Thoracic aorta (tissue), 2 donors: Measurements from ENCODE around the gene BSCL2. TPM values are rescaled to one million over a fixed set of nuclear protein-coding genes. Genes with fewer than 3 reads are reported as not detected.

Experiments used
- ATAC-seq: fragments of 150-250 bp; one replicate; pipeline ENCODE4 v1.8.0; 2017; ENCODE audit warnings: low read depth; ENCODE audit not compliant: insufficient number of reproducible peaks, low FRiP score
- DNase-seq: peaks from one replicate; pipeline ENCODE4 v3.0.0-alpha.2; 2020; ENCODE audit warnings: low spot score
- H3K27ac ChIP-seq, 2 donors: fragments of 200-600 bp; sonication (generic); 1 replicate in 1 of 2; 2 replicates in 1 of 2; pipeline ENCODE4 v1.5.1; 2016; ENCODE audit warnings: mild to moderate bottlenecking in 2 of 2, moderate library complexity in 2 of 2
- H3K27me3 ChIP-seq: fragments of 200-600 bp; sonication (generic); replicated peaks from 2 replicates; pipeline ENCODE4 v1.6.0; 2016; ENCODE audit warnings: mild to moderate bottlenecking; ENCODE audit not compliant: insufficient read depth
- H3K36me3 ChIP-seq: fragments of 200-600 bp; sonication (generic); one replicate; pipeline ENCODE4 v1.5.1; 2016
- H3K4me1 ChIP-seq, 2 donors: fragments of 200-600 bp; sonication (generic); 1 replicate in 1 of 2; 2 replicates in 1 of 2; pipeline versions ENCODE4 v1.5.1 to v1.6.0; 2016; ENCODE audit warnings: low read depth in 2 of 2, mild to moderate bottlenecking in 1 of 2; ENCODE audit not compliant: control insufficient read depth in 1 of 2
- H3K4me3 ChIP-seq: fragments of 200-600 bp; sonication (generic); 2 replicates; pipeline ENCODE4 v1.5.1; 2016; ENCODE audit warnings: mild to moderate bottlenecking
- H3K9me3 ChIP-seq: fragments of 200-600 bp; sonication (generic); 2 replicates; pipeline ENCODE4 v1.5.1; 2016
- total RNA-seq, 2 donors: library from RNA; depleted of rRNA; stranded (reverse); fragments of >200 nt; gene quantifications; one replicate each; pipeline versions ENCODE4 v1.1.0 to v1.2.3, GENCODE V29; 2016
- TF ChIP-seq, protein P1 (sequence below): fragments of 200-600 bp; sonication (generic); IDR thresholded peaks from one replicate; pipeline ENCODE4 v1.5.1; 2019; ENCODE audit warnings: antibody characterized with exemption

The BSCL2 gene
- total RNA-seq, 2 donors from 2014 or later = 14.0 to 50.9 TPM

DNA sequence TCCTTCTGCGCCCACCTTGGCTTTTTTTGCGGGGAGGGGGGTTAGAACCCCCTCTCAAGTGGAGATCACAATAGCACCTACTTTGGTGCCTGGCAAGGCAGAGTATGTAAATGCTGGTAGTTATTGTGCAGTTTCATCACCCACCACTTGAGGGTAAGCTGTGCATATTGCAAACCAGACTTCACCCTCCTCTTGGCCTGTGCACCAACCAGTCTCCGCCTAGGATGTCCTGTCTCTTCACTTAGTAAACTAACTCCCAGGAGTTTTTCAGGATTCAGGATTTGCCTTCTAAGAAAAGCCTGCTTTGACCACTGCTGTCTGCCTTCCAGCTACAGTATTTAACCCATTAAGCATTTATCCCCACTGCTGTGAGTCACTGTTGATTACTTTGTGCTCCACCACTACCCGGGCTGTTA, 26.4 kb downstream of the BSCL2 start:
- H3K4me3 ChIP-seq = no peak overlapping the region
- no peaks in the 10 kb centered on the region for H3K27me3 ChIP-seq
- DNase-seq (no peak), ATAC-seq (no peak)
- TF ChIP-seq, protein P1, sequence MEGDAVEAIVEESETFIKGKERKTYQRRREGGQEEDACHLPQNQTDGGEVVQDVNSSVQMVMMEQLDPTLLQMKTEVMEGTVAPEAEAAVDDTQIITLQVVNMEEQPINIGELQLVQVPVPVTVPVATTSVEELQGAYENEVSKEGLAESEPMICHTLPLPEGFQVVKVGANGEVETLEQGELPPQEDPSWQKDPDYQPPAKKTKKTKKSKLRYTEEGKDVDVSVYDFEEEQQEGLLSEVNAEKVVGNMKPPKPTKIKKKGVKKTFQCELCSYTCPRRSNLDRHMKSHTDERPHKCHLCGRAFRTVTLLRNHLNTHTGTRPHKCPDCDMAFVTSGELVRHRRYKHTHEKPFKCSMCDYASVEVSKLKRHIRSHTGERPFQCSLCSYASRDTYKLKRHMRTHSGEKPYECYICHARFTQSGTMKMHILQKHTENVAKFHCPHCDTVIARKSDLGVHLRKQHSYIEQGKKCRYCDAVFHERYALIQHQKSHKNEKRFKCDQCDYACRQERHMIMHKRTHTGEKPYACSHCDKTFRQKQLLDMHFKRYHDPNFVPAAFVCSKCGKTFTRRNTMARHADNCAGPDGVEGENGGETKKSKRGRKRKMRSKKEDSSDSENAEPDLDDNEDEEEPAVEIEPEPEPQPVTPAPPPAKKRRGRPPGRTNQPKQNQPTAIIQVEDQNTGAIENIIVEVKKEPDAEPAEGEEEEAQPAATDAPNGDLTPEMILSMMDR = peak; percentile 26
- H3K36me3 ChIP-seq = peaks cover 9% of the 10 kb centered on the region
- H3K4me1 ChIP-seq = peaks cover 11 to 23% of the 10 kb centered on the region in 2 donors
- H3K27ac ChIP-seq = no peak overlapping the region
- no peaks in the 10 kb centered on the region for H3K9me3 ChIP-seq

DNA sequence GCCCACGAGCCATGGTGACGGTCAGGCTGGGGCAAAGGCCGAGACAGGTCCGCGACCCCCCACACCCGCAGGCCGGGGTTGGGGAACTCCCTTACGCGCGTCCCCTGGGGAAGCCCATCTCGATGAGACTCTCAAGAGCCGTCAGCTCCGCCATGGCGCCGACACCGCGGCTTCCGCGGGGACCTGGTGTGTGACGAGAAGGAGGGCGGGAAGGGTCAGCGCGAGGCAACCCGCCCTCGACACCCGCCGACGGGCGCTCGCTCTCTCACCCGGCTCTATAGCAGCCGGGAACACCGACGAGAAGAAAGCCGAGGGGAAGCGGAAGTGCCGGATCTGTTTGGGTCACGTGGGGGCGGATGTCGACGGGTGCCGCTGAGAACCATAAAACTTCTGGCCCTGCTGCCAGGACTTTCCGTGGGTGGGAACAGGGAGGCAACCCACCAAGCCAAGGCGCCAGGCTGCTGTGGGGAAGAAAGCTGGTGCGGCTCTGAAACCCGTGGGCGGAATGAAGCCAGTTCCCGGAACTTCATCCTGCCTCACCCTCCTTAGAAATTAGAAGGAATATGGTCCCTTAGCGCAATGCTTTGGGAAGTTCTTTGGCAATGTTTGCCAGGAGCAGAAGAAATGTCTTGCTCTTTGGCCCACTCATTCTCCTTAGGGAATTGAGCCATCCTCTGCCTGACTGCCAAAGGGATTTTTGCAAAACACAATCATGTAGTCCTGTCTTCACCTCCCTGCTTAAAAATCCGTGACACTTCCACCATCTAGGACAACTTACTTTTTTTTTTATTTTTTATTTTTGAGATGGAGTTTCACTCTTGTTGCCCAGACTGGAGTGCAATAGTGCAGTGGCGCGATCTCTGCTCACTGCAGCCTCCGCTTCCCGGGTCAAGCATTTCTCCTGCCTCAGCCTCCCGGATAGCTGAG, 28.2 kb downstream of the BSCL2 start, which contains the start of gene UBXN1:
Gene UBXN1 (minus strand): TSS at position 304 of the 927 bp plus-strand sequence. CDS start 150 bp downstream, at position 154.
- ATAC-seq (peak; percentile 82), DNase-seq (peak; percentile 87)
- Histone ChIP-seq H3K4me3 (peak within 1 kb of the TSS; percentile 100), H3K4me1 (peaks cover 11 to 23% of the 10 kb centered on the region in 2 donors), H3K27me3 (no peaks in the 10 kb centered on the region), H3K36me3 (peaks cover 16% of the 10 kb centered on the region), H3K27ac (peak within 1 kb of the TSS; percentile 93 to 97), H3K9me3 (no peaks in the 10 kb centered on the region)
- TF ChIP-seq, protein P1 = no peak

DNA sequence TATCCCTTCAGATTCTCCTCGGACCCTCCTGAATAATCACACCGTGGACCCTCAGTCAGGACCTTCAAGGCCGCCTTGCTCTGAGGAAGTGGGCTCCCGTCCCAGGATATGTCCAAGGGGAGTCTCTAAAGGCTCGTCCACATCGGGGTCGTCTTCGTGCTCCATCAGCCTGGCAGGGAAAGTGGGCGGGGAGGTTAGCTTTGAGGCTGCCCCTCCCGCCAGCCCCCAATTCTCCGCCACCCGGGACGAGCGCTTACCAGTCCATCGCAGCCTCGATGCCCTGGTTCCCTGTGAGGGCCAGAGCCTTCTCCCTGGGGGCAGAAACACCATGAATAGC, 28.8 kb downstream of the BSCL2 start:
- Histone ChIP-seq H3K27ac (peak overlapping the region; percentile 93 to 97), H3K9me3 (no peaks in the 10 kb centered on the region), H3K4me1 (peaks cover 11 to 25% of the 10 kb centered on the region in 2 donors), H3K4me3 (peak overlapping the region; percentile 100), H3K36me3 (peaks cover 16% of the 10 kb centered on the region), H3K27me3 (no peaks in the 10 kb centered on the region)
- DNase-seq (no peak), ATAC-seq (no peak)
- TF ChIP-seq, protein P1 = no peak

DNA sequence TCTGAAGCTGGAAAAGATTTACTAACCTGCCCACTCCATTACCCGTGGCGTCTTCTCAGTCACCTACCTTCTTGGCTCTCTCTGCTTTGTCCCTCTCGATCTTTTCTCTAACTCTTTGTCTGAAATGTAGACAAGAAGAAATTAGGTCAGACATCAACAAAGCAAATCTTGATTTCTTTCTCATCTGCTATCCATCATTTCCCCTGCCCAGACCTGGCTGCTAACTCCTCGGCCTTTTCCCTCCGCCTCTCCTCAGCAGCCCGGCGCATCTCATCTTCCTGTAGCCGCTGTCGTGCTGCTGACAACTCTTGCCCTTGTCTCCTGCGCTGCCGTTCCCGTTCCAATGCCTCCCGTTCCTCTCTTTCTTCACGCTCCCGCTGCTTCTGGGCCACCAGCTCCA, 29.5 kb downstream of the BSCL2 start:
- peaks cover 16% of the 10 kb centered on the region for H3K36me3 ChIP-seq
- H3K27ac ChIP-seq = peak overlapping the region; percentile 93 to 97

DNA sequence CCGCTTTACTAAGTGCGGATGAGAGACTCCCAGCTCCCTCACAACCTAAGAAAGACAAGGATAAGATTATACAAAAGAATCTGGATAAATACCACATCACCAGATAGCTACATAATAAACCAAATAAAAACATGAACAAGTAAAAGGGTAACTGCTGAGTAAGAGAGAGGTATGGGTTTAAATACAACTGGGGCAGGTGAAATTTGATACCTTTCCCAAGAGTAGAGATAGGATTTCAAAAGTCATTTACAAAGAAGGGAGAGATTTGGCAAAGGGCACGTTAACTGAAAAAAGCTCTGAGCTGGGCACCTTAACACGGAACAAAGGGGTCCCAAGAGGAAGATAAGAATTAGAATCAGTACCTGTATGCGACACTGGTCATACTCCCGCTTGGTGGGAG, 30.1 kb downstream of the BSCL2 start:
- H3K9me3 ChIP-seq = no peaks in the 10 kb centered on the region
- no peak overlapping the region for H3K4me3 ChIP-seq
- no peaks in the 10 kb centered on the region for H3K27me3 ChIP-seq
- TF ChIP-seq, protein P1 = no peak
- DNase-seq = no peak
- H3K27ac ChIP-seq = no peak overlapping the region
- H3K36me3 ChIP-seq = peaks cover 16% of the 10 kb centered on the region
- ATAC-seq = no peak
- H3K4me1 ChIP-seq = peaks cover 18 to 34% of the 10 kb centered on the region in 2 donors

More for the DNA sequence above, 29.5 kb downstream of the BSCL2 start:
- TF ChIP-seq, protein P1 = no peak
- H3K4me3 ChIP-seq = peak overlapping the region; percentile 100
- H3K27me3 ChIP-seq = no peaks in the 10 kb centered on the region
- DNase-seq = no peak
- ATAC-seq = no peak
- H3K9me3 ChIP-seq = no peaks in the 10 kb centered on the region
- H3K4me1 ChIP-seq = peaks cover 15 to 31% of the 10 kb centered on the region in 2 donors
